Natural killer cell (primary cell): ENCODE measurements around the gene CGB5. TPM values are rescaled to one million over a fixed set of nuclear protein-coding genes. Genes with fewer than 3 reads are reported as not detected.
"Not testable (repeated sequence)": the region's sequence is repeated elsewhere in the genome, so short reads cannot be mapped to it uniquely, and the experiment has no call there.

Source experiments
- ATAC-seq, 3 donors: fragments of 150-1000 bp in 2 of 3; fragments of 200-7000 bp in 1 of 3; cut with Tn5 transposase; 1 replicate in 1 of 3; 2 replicates in 2 of 3; pipeline ENCODE4 v1.10.0; 2021; ENCODE audit warnings: mild to moderate bottlenecking in 2 of 3, moderate library complexity in 2 of 3
- DNase-seq, 2 donors: peaks; one replicate each; pipeline versions ENCODE4 v3.0.0 to v3.0.0-alpha.2; 2013 to 2021; ENCODE audit warnings: mixed read lengths in 1 of 2
- H3K27ac ChIP-seq: one replicate; pipeline ENCODE4 v1.5.1; 2013; ENCODE audit warnings: mild to moderate bottlenecking, low read length
- H3K27me3 ChIP-seq: one replicate; pipeline ENCODE4 v1.6.1; 2013; ENCODE audit warnings: low read length; ENCODE audit not compliant: control insufficient read depth, insufficient read depth
- H3K36me3 ChIP-seq: one replicate; pipeline ENCODE4 v1.6.1; 2013; ENCODE audit warnings: low read length; ENCODE audit not compliant: control insufficient read depth, insufficient read depth
- H3K4me1 ChIP-seq: one replicate; pipeline ENCODE4 v1.6.1; 2013; ENCODE audit warnings: low read length; ENCODE audit not compliant: control insufficient read depth, insufficient read depth
- H3K4me3 ChIP-seq: one replicate; pipeline ENCODE4 v1.5.1; 2013; ENCODE audit warnings: low read length
- H3K9me3 ChIP-seq: one replicate; pipeline ENCODE4 v1.6.1; 2013; ENCODE audit warnings: low read length; ENCODE audit not compliant: control insufficient read depth, insufficient read depth
- H3K27ac Mint-ChIP-seq, 2 donors: one replicate each; pipeline ENCODE4 v1.8.0; 2022; ENCODE audit warnings: mild to moderate bottlenecking in 2 of 2, mixed read lengths in 2 of 2, moderate library complexity in 1 of 2
- H3K27me3 Mint-ChIP-seq, 2 donors: one replicate each; pipeline ENCODE4 v1.8.0; 2022; ENCODE audit warnings: low read depth in 2 of 2, mixed read lengths in 2 of 2
- H3K36me3 Mint-ChIP-seq: one replicate; pipeline ENCODE4 v1.8.0; 2022; ENCODE audit warnings: mixed read lengths
- H3K4me1 Mint-ChIP-seq, 2 donors: one replicate each; pipeline ENCODE4 v1.8.0; 2022; ENCODE audit warnings: mixed read lengths in 2 of 2
- H3K4me3 Mint-ChIP-seq: one replicate; pipeline ENCODE4 v1.8.0; 2022; ENCODE audit warnings: mild to moderate bottlenecking, moderate library complexity, mixed read lengths
- H3K9me3 Mint-ChIP-seq, 2 donors: one replicate each; pipeline ENCODE4 v1.8.0; 2022; ENCODE audit warnings: mixed read lengths in 2 of 2
- CTCF ChIP-seq: fragments of 200-600 bp; IDR thresholded peaks from one replicate; pipeline ENCODE4 v1.8.0; 2022; ENCODE audit warnings: antibody characterized with exemption
- WGBS: methylation state at CpG from one replicate; pipeline ENCODE4 v1.1.7; 2013; ENCODE audit warnings: missing lambda C conversion rate; ENCODE audit not compliant: insufficient coverage; 5-methylcytosine and 5-hydroxymethylcytosine counted together
- intact Hi-C: fragments of 100-400 bp; cut with micrococcal nuclease; formaldehyde crosslinking; loops from one replicate; pipeline ENCODE4 v1.14.2; 2022
- total RNA-seq, 4 donors: library from RNA; stranded (reverse); fragments of 120-200 nt in 1 of 4; gene quantifications; one replicate each; pipeline versions ENCODE4 v1.2.3 to v1.2.4, GENCODE V29; 2013 to 2022

CGB5 gene
- total RNA-seq, 3 donors from 2014 or later (not counting 1 experiment from before 2014, with no cell fraction given) = not detected

DNA sequence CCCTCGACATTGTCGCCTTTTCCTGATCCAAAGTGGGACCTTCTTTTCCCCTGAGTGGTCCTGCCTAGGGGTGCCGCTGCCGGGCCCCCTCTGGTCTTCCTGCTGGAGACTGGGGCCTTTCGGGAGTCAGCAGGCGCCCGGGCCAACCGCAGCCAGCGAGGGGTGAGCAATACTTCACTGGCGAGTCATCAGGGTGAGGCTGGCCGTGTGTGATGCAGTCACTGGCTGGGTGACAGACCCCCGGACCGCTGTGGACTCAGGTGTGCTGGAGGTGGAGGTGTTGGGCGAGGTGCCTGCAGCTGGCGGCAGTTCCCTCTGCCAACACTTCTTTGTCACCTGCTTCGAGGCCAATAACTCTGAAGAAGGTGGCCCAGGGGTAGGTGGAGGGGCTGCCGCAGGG, 1.5 kb upstream of the CGB5 start:
- H3K9me3 Mint-ChIP-seq = no peaks in the 10 kb centered on the region
- no peak overlapping the region for H3K27ac Mint-ChIP-seq
- no peak overlapping the region for H3K4me3 ChIP-seq
- no peaks in the 10 kb centered on the region for H3K36me3 ChIP-seq
- H3K36me3 Mint-ChIP-seq = no peaks in the 10 kb centered on the region
- H3K27me3 Mint-ChIP-seq = no peaks in the 10 kb centered on the region
- H3K4me1 Mint-ChIP-seq = no peaks in the 10 kb centered on the region
- WGBS = 86% methylated on average over 16 of the region's 17 CpGs
- H3K27me3 ChIP-seq = no peaks in the 10 kb centered on the region
- H3K9me3 ChIP-seq = no peaks in the 10 kb centered on the region
- no peak overlapping the region for H3K4me3 Mint-ChIP-seq
- H3K27ac ChIP-seq = no peak overlapping the region
- intact Hi-C loops = no loop called here
- no peak for ATAC-seq
- no peaks in the 10 kb centered on the region for H3K4me1 ChIP-seq
- DNase-seq = no peak
- TF ChIP-seq CTCF = no peak

DNA sequence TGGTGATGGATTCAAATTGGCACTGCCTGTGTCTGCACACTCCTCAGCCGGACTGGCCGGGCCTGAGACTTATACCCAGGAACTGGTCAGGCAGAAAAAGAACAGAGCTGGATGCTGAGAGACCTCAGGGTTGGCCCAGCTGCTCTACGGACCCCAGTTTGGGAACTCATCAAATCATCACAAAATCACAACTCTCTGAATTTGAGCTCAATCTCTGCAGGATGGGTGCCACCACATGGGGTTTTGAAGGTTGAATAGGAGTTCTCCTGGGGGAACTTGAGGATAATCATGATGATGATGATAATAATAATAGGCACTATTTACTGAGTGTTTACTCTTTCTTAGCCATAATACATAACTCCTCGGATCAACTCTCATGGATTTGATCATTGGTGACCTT, 982 bp upstream of the CGB5 start:
- H3K27me3 ChIP-seq, H3K27ac Mint-ChIP-seq, intact Hi-C loops, H3K27ac ChIP-seq, H3K4me3 Mint-ChIP-seq, H3K27me3 Mint-ChIP-seq, H3K4me1 Mint-ChIP-seq, H3K9me3 ChIP-seq, H3K36me3 ChIP-seq, H3K4me1 ChIP-seq, ATAC-seq, DNase-seq, H3K36me3 Mint-ChIP-seq, H3K9me3 Mint-ChIP-seq, H3K4me3 ChIP-seq: not testable (repeated sequence)
- WGBS = no CpG with 5 or more reads among the region's 4 CpGs

DNA sequence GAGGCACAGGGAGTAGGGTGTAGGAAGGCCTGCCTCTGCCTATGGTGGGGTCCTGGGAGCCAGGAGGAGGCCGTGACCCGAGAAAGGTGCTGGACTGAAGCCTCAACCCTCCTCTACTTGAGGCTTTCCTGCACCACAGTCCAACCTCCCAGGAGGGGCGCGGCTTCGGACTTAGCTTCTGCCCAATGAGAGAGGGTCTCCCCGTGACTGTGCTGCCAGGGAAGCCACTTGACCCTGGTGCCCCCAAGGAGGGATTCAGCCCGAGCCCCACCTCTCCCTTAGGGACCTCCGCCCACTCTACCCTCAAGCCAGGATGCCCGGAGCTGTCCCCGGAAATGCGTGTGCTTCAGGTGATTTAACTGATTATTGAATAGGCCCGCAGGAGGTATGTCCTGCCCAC, 5.4 kb downstream of the CGB5 start, which contains the start of gene CGB8:
CGB8 (minus strand) TSS at position 101 of the 400 bp plus-strand sequence. CDS start 372 bp downstream, outside the sequence.
- H3K9me3 Mint-ChIP-seq, H3K4me3 Mint-ChIP-seq, H3K27me3 Mint-ChIP-seq, H3K27ac ChIP-seq, H3K4me1 Mint-ChIP-seq, H3K9me3 ChIP-seq, H3K4me1 ChIP-seq, DNase-seq, H3K36me3 ChIP-seq, ATAC-seq, H3K36me3 Mint-ChIP-seq, H3K4me3 ChIP-seq, H3K27ac Mint-ChIP-seq, H3K27me3 ChIP-seq, intact Hi-C loops: not testable (repeated sequence)
- 85% methylated on average over 10 of the region's 12 CpGs for WGBS

DNA sequence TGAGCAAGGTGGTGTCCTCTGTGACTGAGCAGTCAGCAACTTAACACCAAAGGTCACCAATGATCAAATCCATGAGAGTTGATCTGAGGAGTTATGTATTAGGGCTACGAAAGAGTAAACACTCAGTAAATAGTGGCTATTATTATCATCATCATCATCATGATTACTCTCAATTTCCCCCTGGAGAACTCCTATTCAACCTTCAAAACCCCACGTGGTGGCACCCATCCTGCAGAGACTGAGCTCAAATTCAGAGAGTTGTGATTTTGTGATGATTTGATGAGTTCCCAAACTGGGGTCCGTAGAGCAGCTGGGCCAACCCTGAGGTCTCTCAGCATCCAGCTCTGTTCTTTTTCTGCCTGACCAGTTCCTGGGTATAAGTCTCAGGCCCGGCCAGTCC, 6.2 kb downstream of the CGB5 start:
- intact Hi-C loops, H3K4me1 Mint-ChIP-seq, H3K36me3 Mint-ChIP-seq, H3K4me3 Mint-ChIP-seq, H3K9me3 Mint-ChIP-seq, H3K27ac Mint-ChIP-seq, ATAC-seq, H3K36me3 ChIP-seq, DNase-seq, H3K4me3 ChIP-seq, H3K9me3 ChIP-seq, H3K4me1 ChIP-seq, H3K27ac ChIP-seq, H3K27me3 Mint-ChIP-seq, H3K27me3 ChIP-seq: not testable (repeated sequence)
- 100% methylated on average over 1 of the region's 4 CpGs for WGBS

DNA sequence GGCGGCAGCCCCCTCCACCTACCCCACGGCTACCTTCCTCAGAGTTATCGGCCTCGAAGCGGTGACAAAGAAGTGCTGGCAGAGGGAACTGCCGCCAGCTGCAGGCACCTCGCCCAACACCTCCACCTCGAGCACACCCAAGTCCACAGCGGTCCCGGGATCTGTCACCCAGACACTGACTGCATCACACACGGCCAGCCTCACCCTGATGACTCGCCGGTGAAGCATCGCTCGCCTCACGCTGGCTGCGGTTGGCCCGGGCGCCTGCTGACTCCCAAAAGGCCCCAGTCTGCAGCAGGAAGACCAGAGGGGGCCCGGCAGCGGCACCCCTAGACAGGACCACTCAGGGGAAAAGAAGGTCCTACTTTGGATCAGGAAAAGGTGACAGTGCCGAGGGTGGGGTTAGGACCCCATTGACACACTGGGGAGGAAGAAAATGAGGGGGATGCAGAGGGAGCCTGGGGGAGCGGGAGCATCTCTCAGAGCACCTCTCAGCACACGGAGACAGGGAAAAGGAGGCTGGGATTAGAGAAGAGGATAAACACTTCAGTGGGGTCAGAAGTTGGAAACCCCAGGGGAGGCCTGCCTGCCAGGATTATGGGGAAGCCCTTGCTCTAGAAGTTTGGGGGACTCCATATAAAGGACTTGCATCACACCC, 6.9 kb downstream of the CGB5 start:
- DNase-seq, H3K4me1 Mint-ChIP-seq, H3K27ac Mint-ChIP-seq, H3K9me3 Mint-ChIP-seq, H3K27ac ChIP-seq, H3K4me1 ChIP-seq, ATAC-seq, H3K4me3 ChIP-seq, H3K27me3 Mint-ChIP-seq, H3K9me3 ChIP-seq, H3K36me3 ChIP-seq, H3K4me3 Mint-ChIP-seq, intact Hi-C loops, H3K36me3 Mint-ChIP-seq, H3K27me3 ChIP-seq: not testable (repeated sequence)
- WGBS = 83% methylated on average over 24 of the region's 24 CpGs
